GM12878 (cell line): Measurements from ENCODE around the gene HDAC8. TPM values are rescaled to one million over a fixed set of nuclear protein-coding genes. Genes with fewer than 3 reads are reported as not detected.

Experiments used
- ATAC-seq: fragments of 200-7000 bp; cut with Tn5 transposase; 3 replicates; pipeline ENCODE4 v1.9.1; 2020; ENCODE audit warnings: mild to moderate bottlenecking, moderate library complexity
- BruUV-seq: library from RNA; stranded (reverse); fragments of 400-500 nt; replicated peaks from 2 replicates; lab custom pipeline; 2021; lab: Mats Ljungman, UMichigan
- CTCF ChIA-PET: fragments of 300-600 bp; sonication (Branson Sonifier 250); formaldehyde crosslinking; extraction: SDS; loops from one replicate; lab custom pipeline; 2021; ENCODE audit warnings: inconsistent platforms; lab: Yijun Ruan, JAX
- POLR2A ChIA-PET: fragments of 350-600 bp; formaldehyde crosslinking; extraction: SDS; loops from one replicate; lab custom pipeline; 2021; ENCODE audit warnings: inconsistent platforms; lab: Charles Lee
- RAD21 ChIA-PET: fragments of 300-600 bp; sonication (Branson Sonifier 250); formaldehyde crosslinking; loops from one replicate; lab custom pipeline; 2023; ENCODE audit warnings: antibody characterized with exemption; ENCODE audit not compliant: unreplicated experiment; lab: Charles Lee
- SMC1A ChIA-PET: fragments of 300-600 bp; sonication (Branson Sonifier 250); formaldehyde crosslinking; loops from one replicate; lab custom pipeline; 2023; ENCODE audit not compliant: unreplicated experiment, uncharacterized antibody; lab: Charles Lee
- DNase-seq: peaks from one replicate; pipeline ENCODE4 v3.0.0-alpha.2; 2011; ENCODE audit warnings: low read depth, low spot score
- FAIRE-seq: peaks from 3 replicates; lab custom pipeline; 2011; peaks lifted over from hg19 to GRCh38; lab: Jason Lieb, UNC
- H2AFZ ChIP-seq: 2 replicates; pipeline ENCODE4 v1.6.0; 2011; ENCODE audit warnings: low read depth, low read length, control low read depth; ENCODE audit not compliant: control insufficient read depth
- H3K27ac ChIP-seq: 2 replicates; pipeline ENCODE4 v1.5.1; 2011; ENCODE audit warnings: control low read depth; ENCODE audit not compliant: control insufficient read depth, insufficient read depth
- H3K27me3 ChIP-seq, 2 experiments: replicated peaks in 1 of 2; 2 replicates each; pipeline versions ENCODE4 v1.6.0 to v1.6.1; 2011; ENCODE audit warnings: low read length in 1 of 2; ENCODE audit not compliant: control insufficient read depth in 2 of 2, insufficient read depth in 2 of 2
- H3K36me3 ChIP-seq, 2 experiments: 2 replicates each; pipeline ENCODE4 v1.5.1; 2011; ENCODE audit warnings: low read length in 1 of 2; ENCODE audit not compliant: control insufficient read depth in 2 of 2, insufficient read depth in 2 of 2
- H3K4me1 ChIP-seq: 2 replicates; pipeline ENCODE4 v1.6.1; 2011; ENCODE audit warnings: mild to moderate bottlenecking, low read length, moderate library complexity, mixed read lengths; ENCODE audit not compliant: control insufficient read depth, insufficient read depth
- H3K4me2 ChIP-seq: 2 replicates; pipeline ENCODE4 v1.6.0; 2011; ENCODE audit warnings: control low read depth; ENCODE audit not compliant: control insufficient read depth, insufficient read depth
- H3K4me3 ChIP-seq: fragments of 200-600 bp; sonication (generic); 2 replicates; pipeline ENCODE4 v1.5.1; 2016
- H3K79me2 ChIP-seq: 2 replicates; pipeline ENCODE4 v1.6.0; 2011; ENCODE audit warnings: low read length; ENCODE audit not compliant: control insufficient read depth, insufficient read depth
- H3K9ac ChIP-seq: 2 replicates; pipeline ENCODE4 v1.8.0; 2011; ENCODE audit warnings: low read length, control low read depth, mixed read lengths; ENCODE audit not compliant: control insufficient read depth, insufficient read depth
- H3K9me3 ChIP-seq: replicated peaks from 3 replicates; pipeline ENCODE4 v1.5.1; 2011; ENCODE audit warnings: mild to moderate bottlenecking, low read length; ENCODE audit not compliant: control insufficient read depth, insufficient read depth
- H4K20me1 ChIP-seq: 2 replicates; pipeline ENCODE4 v1.6.0; 2011; ENCODE audit not compliant: control insufficient read depth, insufficient read depth
- BCLAF1 ChIP-seq: fragments of 450-650 bp; IDR thresholded peaks from 2 replicates; pipeline ENCODE4 v1.6.1; 2017; ENCODE audit warnings: antibody characterized with exemption, mild to moderate bottlenecking, moderate library complexity
- BMI1 ChIP-seq: fragments of 450-650 bp; IDR thresholded peaks from 2 replicates; pipeline ENCODE4 v1.6.1; 2016; ENCODE audit warnings: mild to moderate bottlenecking, moderate library complexity, borderline replicate concordance
- BRCA1 ChIP-seq: IDR thresholded peaks from 2 replicates; pipeline ENCODE4 v1.6.1; 2011; ENCODE audit warnings: low read depth, low read length, improper control_type of control experiment
- CBX3 ChIP-seq: fragments of 200-600 bp; sonication (generic); IDR thresholded peaks from 2 replicates; pipeline ENCODE4 v1.6.1; 2016; ENCODE audit warnings: low read depth, borderline replicate concordance
- CREM ChIP-seq: IDR thresholded peaks from 2 replicates; pipeline ENCODE4 v1.6.1; 2014; ENCODE audit warnings: antibody characterized with exemption, low read depth
- DPF2 ChIP-seq: fragments of 450-650 bp; IDR thresholded peaks from 2 replicates; pipeline ENCODE4 v1.6.1; 2017; ENCODE audit warnings: mild to moderate bottlenecking
- EED ChIP-seq: sonication (generic); IDR thresholded peaks from 2 replicates; pipeline ENCODE4 v1.6.1; 2016; ENCODE audit warnings: antibody characterized with exemption, low read depth
- GATAD2B ChIP-seq: fragments of 450-650 bp; conservative IDR thresholded peaks from 2 replicates; pipeline ENCODE4 v1.6.1; 2017; ENCODE audit warnings: low read depth, mild to moderate bottlenecking, moderate library complexity
- LARP7 ChIP-seq: fragments of 450-650 bp; IDR thresholded peaks from 2 replicates; pipeline ENCODE4 v1.6.1; 2017; ENCODE audit warnings: mild to moderate bottlenecking
- NFXL1 ChIP-seq: fragments of 450-650 bp; IDR thresholded peaks from 2 replicates; pipeline ENCODE4 v1.6.1; 2017; ENCODE audit warnings: antibody characterized with exemption, mild to moderate bottlenecking, borderline replicate concordance
- NR2C1 ChIP-seq: fragments of 450-650 bp; IDR thresholded peaks from 2 replicates; pipeline ENCODE4 v1.6.1; 2017; ENCODE audit warnings: antibody characterized with exemption, mild to moderate bottlenecking, moderate library complexity
- PAX5 ChIP-seq: IDR thresholded peaks from 2 replicates; pipeline ENCODE4 v1.6.1; 2011; ENCODE audit warnings: low read depth, low read length, borderline replicate concordance
- PKNOX1 ChIP-seq: fragments of 450-650 bp; IDR thresholded peaks from 2 replicates; pipeline ENCODE4 v1.6.1; 2016; ENCODE audit warnings: mild to moderate bottlenecking
- POLR2AphosphoS2 ChIP-seq: IDR thresholded peaks from 2 replicates; pipeline ENCODE4 v1.6.1; 2011; ENCODE audit warnings: low read depth, mild to moderate bottlenecking, low read length, improper control_type of control experiment, moderate library complexity
- RAD51 ChIP-seq: fragments of 450-650 bp; IDR thresholded peaks from 2 replicates; pipeline ENCODE4 v1.6.1; 2016; ENCODE audit warnings: moderate library complexity, mild to moderate bottlenecking, inconsistent platforms
- RB1 ChIP-seq: fragments of 450-650 bp; formaldehyde crosslinking; IDR thresholded peaks from 2 replicates; pipeline ENCODE4 v1.6.1; 2017; ENCODE audit warnings: mild to moderate bottlenecking, borderline replicate concordance
- TBL1XR1 ChIP-seq: IDR thresholded peaks from 2 replicates; pipeline ENCODE4 v1.6.1; 2012; ENCODE audit warnings: low read depth, low read length, improper control_type of control experiment
- TCF12 ChIP-seq: IDR thresholded peaks from 2 replicates; pipeline ENCODE4 v1.6.1; 2011; ENCODE audit warnings: low read depth, mild to moderate bottlenecking, low read length
- TCF3 ChIP-seq: IDR thresholded peaks from 2 replicates; pipeline ENCODE4 v1.6.1; 2012; ENCODE audit warnings: low read depth, mild to moderate bottlenecking, low read length, borderline replicate concordance; ENCODE audit not compliant: insufficient read depth
- WRNIP1 ChIP-seq: IDR thresholded peaks from 2 replicates; pipeline ENCODE4 v1.6.1; 2011; ENCODE audit warnings: low read depth, low read length, improper control_type of control experiment, borderline replicate concordance
- WGBS: methylation state at CpG from one replicate; pipeline ENCODE4 v1.1.6; 2016; ENCODE audit warnings: low lambda C conversion rate; ENCODE audit not compliant: insufficient replicate concordance, insufficient coverage; ENCODE audit errors: missing lambda C conversion rate; 5-methylcytosine and 5-hydroxymethylcytosine counted together
- in situ Hi-C: fragments of 300-500 bp; cut with MboI; formaldehyde crosslinking; loops from 9 replicates; pipeline ENCODE4 v1.14.3; 2018; ENCODE audit warnings: mixed read lengths
- intact Hi-C: fragments of 100-400 bp; cut with micrococcal nuclease; formaldehyde crosslinking; loops from one replicate; pipeline ENCODE4 v1.14.2; 2022; ENCODE audit not compliant: unreplicated experiment
- polyA plus RNA-seq, 11 experiments: library from polyadenylated mRNA; depleted of rRNA in 4 of 11; unstranded in 6 of 11; stranded (reverse) in 5 of 11; fragments of >200 nt; fragmentation: Nextera tagmentation in 4 of 11; fragmentation: Illumina TruSeq in 1 of 11; extraction: Ambion mirVana in 4 of 11; extraction: Trizol in 1 of 11; gene quantifications; 1 replicate in 1 of 11; 2 replicates in 10 of 11; pipeline versions ENCODE4 v1.2.1 to v1.2.3, GENCODE V29; 2011 to 2016; ENCODE audit warnings: inconsistent platforms in 2 of 11, missing spikeins in 2 of 11, low read depth in 1 of 11
- total RNA-seq, 4 experiments: library from RNA; depleted of rRNA in 3 of 4; stranded (reverse); fragments of >200 nt in 3 of 4; fragmentation: Illumina TruSeq in 1 of 4; extraction: Trizol in 1 of 4; gene quantifications; 2 replicates each; pipeline versions ENCODE4 v1.2.1 to v1.2.3, GENCODE V29; 2013 to 2021

HDAC8 gene
- total and polyA plus RNA-seq, 10 of the 15 experiments (the other 5 are each of a cell fraction or from before 2014, with no cell fraction given), result 18.1 to 34.7 (median 29.1) TPM

- TF ChIP-seq RAD51 (no peak), TCF12 (no peak), DPF2 (no peak), WRNIP1 (no peak), CBX3 (no peak), TBL1XR1 (no peak), POLR2AphosphoS2 (no peak), PKNOX1 (no peak), NR2C1 (no peak), BCLAF1 (no peak), GATAD2B (no peak), NFXL1 (no peak), LARP7 (no peak), EED (no peak), BMI1 (no peak), PAX5 (no peak), BRCA1 (no peak), RB1 (no peak), CREM (no peak), TCF3 (no peak)
- ATAC-seq (no peak), DNase-seq (no peak), FAIRE-seq (no peak)
- ChIA-PET SMC1A (no interaction called here), CTCF (no interaction called here), POLR2A (no interaction called here), RAD21 (interaction anchor here (0.7 kb wide), 1 partner anchor 1788 kb away, joined by 5 read pairs; no protein-coding TSS in a partner anchor)
- in situ Hi-C loops (no loop called here), intact Hi-C loops (no loop called here)
- Histone ChIP-seq H3K27me3 (no peaks in the 10 kb centered on the region; a peak in 1 of 4 replicates), H3K4me2 (no peak overlapping the region), H3K9ac (no peak overlapping the region), H3K4me3 (no peak overlapping the region), H3K4me1 (no peaks in the 10 kb centered on the region), H3K9me3 (no peaks in the 10 kb centered on the region; the same call in 2 of the 3 replicates), H2AFZ (no peak overlapping the region), H3K36me3 (no peaks in the 10 kb centered on the region), H3K27ac (no peak overlapping the region), H4K20me1 (no peaks in the 10 kb centered on the region), H3K79me2 (no peaks in the 10 kb centered on the region)
- BruUV-seq, result no TSS peak
- 79% methylated on average over 7 of the region's 8 CpGs for WGBS
Measured at GRCh38 chrX:72478351-72478750, 94.3 kb downstream of the HDAC8 start.
